HG03354 (cell line): ENCODE data around the gene GJA8.
"Not testable (repeated sequence)": the region's sequence is repeated elsewhere in the genome, so short reads cannot be mapped to it uniquely, and the experiment has no call there.

ENCODE experiments used
- ATAC-seq: cut with Tn5 transposase; IDR thresholded peaks from one replicate; pipeline ENCODE4 v1.9.1; 2021; ENCODE audit warnings: mild to moderate bottlenecking; ENCODE audit not compliant: unreplicated experiment, poor library complexity, severe bottlenecking

Gene GJA8

GRCh38 chr1:147902253-147902845, at the start of gene GJA8:
Gene GJA8 (plus strand): TSS chr1:147902795. CDS start chr1:147907956, 5,161 bp downstream.
- ATAC-seq: no peak

- ATAC-seq: no peak
These were observed 49.2 kb upstream of the GJA8 start for GRCh38 chr1:147853391-147853790.

- ATAC-seq: not testable (repeated sequence)
These were observed 47.6 kb upstream of the GJA8 start for GRCh38 chr1:147854989-147855388.

- not testable (repeated sequence) for ATAC-seq
These were observed 46.6 kb upstream of the GJA8 start for GRCh38 chr1:147855996-147856395.

- ATAC-seq: not testable (repeated sequence)
These were observed 35.4 kb upstream of the GJA8 start for GRCh38 chr1:147867204-147867603.

DNA sequence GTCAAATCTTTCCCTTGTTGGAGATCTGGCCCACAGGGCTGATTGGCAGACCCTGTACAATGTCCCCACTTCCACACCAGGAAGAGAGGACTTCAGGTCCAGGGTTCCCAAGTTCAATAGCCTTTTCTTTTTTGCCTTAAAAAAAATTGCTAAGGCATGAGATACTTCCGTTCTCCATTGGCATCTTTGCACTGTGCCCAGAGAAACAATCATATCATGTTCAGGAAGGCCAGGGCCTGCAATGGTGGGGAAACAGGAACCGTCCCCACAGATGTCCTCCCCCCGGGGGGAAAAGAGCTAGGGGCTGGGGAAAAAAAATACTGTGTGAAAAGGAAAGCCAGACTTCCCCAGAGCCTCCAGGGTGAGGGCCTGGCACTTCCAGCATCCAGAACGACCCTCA, 24.6 kb upstream of the GJA8 start:
- ATAC-seq: no peak

GRCh38 chr1:147879911-147880310, 22.7 kb upstream of the GJA8 start:
- no peak for ATAC-seq

GRCh38 chr1:147882535-147882934, 20.1 kb upstream of the GJA8 start:
- no peak for ATAC-seq

DNA sequence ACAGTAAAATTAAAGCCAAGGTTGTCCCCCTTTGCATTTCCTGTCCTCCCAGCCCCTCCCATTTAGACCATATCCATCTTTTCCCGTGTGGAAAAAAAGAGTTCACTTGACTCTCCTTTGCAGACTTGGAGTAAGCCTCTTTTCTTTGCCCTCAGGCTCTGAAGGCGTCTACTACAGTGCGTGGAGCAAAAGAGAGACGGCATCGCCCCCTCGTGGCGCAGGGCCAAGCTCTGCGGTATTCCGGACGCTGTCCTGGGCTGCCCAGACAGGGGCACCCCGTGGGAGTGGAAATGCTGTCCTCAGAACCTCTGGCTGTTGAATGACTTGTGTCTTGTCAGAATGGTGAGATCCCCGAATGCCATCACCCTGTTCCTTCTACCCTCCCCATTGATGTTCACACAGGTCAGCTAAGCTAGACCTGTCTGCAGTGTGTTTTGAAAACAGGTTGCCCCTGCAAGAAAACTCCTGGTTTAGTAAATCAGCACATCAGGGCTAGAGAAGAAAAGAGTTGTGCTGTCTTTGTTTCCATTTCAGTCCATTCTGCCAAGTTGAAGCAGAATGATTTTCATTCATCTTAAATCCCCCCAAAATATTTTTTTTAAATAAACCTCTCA, 12.3 kb upstream of the GJA8 start:
- ATAC-seq: peak; percentile 71

DNA sequence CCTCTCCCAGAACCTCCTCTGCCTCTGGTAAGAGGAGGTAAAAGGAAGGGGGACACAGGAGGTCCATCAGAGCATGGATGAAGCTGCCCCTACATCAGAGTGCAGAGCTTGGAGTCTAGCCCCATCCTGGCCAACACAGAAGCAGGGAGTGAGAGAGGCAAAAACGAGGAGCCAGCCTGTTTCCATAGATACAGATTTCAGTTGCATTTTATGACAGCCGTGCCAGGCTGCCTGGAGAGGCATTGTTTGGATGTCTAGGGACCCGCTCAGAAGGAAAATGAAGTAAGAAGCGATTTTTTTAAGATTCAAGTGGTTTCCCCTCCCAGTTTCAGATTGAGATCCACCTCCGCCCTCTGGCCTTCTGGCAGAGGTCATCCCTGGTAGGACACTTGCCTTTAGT, 11.5 kb upstream of the GJA8 start:
- ATAC-seq: no peak

GRCh38 chr1:147892216-147892615, 10.4 kb upstream of the GJA8 start:
- ATAC-seq: no peak

DNA sequence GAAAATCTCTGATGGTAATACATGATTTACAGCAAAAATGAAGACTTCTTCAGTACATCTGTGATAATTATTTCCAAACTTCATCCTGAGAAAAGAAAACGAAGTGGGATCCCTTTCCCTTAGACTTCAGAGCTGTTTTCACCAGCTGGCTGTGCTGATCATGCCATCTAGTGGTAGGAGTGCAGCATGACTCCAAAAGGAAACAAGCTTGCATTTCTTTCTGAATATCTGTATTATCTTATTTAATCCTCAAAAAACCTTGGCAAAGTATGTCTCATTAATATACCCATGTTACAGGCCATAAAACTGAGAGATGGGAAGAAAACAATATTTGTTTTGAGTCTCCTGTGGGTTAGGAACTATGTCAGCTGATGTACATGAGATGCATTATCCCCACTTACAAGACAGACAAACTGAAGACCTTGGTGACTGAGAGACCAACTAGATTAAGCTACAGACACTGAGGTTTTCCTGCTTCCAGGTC, 9.8 kb upstream of the GJA8 start:
- no peak for ATAC-seq

GRCh38 chr1:147895123-147895522, 7.5 kb upstream of the GJA8 start:
- no peak for ATAC-seq

DNA sequence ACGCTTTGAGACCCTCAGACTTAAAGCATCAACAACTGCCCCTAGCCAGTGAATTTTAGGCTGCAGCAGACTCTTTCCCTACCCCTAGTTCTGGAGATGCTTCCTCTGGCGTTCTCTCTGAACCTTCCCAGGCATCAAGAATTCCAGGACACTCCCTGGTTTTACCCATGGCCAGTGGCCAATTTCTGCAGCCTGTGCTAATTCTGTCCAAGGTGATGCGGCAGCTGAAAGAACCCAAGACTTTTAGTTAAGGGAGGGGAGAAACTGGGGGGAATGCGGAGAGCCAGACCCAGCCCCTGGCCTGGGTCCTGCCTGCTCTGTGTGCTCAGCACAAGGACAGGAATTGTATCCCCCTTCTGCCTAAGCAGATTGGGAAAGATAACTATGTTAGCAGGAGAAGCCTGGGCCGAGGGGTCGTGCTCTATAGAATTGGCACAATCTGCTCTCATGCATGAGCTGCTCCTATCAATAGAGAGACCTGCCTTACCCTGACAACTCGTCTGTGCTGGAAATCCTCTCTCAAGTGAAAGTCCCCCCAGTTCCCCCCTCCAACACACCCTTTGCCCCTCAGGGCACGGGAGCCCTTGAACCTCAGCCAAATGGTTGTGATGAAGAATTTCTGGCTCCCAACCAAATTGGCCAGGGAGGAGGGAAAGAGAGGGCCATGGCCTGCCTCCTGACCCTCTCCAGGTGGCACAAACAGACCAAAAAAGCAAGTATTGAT, 5.4 kb upstream of the GJA8 start:
- ATAC-seq: no peak

DNA sequence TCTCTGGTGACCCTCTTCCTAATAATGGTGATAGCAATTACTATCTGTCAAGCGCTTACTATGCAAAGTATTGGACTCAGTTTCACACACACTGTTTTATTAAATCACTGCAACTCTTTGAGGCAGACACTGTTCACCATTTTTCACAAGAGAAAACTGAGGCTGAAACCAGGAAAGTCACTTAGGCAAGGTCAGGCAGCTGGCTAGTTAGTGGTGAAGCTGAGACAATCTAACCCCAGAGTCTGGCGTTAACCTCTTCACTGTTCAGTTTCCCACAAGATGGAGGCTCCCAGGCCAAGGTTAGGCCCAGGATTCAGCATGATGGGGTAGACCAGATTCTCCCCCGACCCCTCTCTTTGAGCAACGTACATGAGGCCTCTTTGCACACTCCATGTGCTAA, 4.8 kb upstream of the GJA8 start:
- no peak for ATAC-seq

GRCh38 chr1:147904726-147905125, 2.1 kb downstream of the GJA8 start:
- no peak for ATAC-seq

DNA sequence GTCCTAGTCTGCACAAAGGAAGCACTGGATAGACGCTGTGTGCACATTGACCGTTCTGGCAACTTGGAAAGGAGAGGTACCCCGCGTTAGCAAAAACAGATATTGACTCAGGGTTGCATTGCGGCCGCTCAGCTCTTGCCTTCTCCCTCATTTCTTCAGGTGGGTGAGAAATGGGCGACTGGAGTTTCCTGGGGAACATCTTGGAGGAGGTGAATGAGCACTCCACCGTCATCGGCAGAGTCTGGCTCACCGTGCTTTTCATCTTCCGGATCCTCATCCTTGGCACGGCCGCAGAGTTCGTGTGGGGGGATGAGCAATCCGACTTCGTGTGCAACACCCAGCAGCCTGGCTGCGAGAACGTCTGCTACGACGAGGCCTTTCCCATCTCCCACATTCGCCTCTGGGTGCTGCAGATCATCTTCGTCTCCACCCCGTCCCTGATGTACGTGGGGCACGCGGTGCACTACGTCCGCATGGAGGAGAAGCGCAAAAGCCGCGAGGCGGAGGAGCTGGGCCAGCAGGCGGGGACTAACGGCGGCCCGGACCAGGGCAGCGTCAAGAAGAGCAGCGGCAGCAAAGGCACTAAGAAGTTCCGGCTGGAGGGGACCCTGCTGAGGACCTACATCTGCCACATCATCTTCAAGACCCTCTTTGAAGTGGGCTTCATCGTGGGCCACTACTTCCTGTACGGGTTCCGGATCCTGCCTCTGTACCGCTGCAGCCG, 5.4 kb downstream of the GJA8 start:
- no peak for ATAC-seq

DNA sequence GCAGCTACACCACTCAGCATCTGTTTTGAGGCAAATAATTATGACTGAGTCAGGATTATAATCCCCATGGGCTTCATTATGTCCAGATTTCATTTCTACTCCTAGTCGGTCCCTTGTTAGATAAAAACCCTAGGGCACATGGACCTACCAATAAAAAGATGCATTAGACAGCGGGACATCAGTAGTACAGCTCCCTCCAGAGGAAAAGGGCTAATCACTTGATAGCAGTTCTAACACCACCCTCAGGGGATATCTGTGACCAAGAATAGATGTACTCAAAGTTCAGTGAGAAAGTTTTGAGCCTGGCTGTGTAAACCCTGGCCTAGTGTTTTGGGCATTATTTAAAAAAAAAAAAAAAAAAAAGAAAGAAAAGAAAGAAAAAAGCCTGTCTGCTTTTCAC, 10.0 kb downstream of the GJA8 start:
- no peak for ATAC-seq

- no peak for ATAC-seq
These were observed 10.9 kb downstream of the GJA8 start for GRCh38 chr1:147913362-147913942.

- no peak for ATAC-seq
These were observed 17.3 kb downstream of the GJA8 start for GRCh38 chr1:147919896-147920295.
